IPS-NIHi7 (cell line): Measurements from ENCODE around the gene RAD21L1.
A peak's percentile ranks its signal among the peaks of the same experiment; 100 is the strongest.

Source experiments
- DNase-seq: peaks from one replicate; pipeline ENCODE4 v3.0.0; 2012; ENCODE audit warnings: mixed read lengths; ENCODE audit errors: extremely low spot score

Gene RAD21L1

GRCh38 chr20:1272368-1273100, 46.7 kb downstream of the RAD21L1 start:
- DNase-seq, result peak; percentile 3

GRCh38 chr20:1273366-1273765, 47.5 kb downstream of the RAD21L1 start:
- DNase-seq, result no peak

- peak; percentile 9 for DNase-seq
These were observed 48.9 kb downstream of the RAD21L1 start for GRCh38 chr20:1274485-1275311.

DNA sequence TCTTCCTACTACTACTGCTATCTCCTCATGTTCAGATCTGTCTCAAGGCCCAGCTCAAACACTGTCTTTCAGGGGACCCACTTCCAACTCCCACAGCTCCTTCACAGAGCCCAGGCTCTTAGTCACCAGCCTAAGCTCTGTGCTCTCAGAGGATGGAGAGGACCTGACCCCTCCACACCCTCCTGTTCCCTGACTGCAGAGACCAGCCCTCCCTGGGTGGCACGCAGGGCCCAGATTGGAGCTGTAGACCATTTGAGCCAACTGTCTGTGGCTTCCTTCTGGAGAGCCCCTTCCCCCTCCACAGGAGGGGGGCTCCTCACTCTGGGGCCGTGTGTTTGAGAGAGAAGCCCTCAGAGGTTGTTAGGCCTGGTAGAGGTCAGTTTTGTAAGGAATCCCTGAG, 50.1 kb downstream of the RAD21L1 start:
- DNase-seq, result peak; percentile 5

GRCh38 chr20:1277529-1278322, 51.9 kb downstream of the RAD21L1 start:
- no peak for DNase-seq

- DNase-seq, result no peak
These were observed 53.1 kb downstream of the RAD21L1 start for GRCh38 chr20:1278993-1279392.

DNA sequence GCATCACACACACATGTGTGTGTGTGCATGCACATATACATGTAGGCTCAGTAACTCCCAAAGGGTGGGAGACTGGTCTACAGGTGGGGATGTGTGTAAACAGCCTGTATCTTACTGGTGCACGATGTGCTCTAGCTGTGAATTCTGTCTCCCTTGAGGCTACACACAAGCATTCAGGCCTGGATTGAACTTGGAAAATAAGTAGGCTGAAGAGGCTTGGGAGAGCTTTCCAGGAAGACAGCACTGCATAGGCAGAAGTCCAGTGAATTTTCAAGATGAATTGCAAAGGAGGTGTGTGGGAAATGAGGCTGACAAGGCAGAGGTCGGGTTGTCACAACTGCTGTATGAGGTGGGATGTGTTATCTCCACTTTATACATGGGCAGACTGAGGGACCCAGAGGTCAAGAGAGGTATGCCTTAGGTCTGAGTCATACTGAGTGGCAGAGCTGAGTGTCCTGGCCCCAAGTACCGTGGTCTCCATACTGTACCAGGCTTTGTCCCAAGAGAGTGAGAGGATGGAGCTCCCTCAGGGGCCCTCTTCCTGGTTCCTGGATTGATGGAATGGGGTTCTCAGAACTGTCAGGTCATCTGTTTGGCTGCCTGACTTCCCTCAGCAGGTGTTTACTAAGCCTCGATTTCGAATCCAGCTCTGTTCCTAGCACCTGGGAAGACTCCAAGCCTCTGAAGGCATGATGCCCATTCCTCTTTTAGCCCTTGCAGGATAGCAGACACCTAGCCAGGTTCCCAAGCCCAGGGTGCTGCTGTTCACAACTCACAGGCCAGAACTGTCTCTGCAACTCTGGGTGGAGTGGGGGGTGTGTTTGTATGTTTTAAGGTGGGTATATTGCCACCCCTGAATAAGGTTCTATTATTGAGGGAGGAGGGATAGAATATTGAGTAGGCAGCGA, 54.6 kb downstream of the RAD21L1 start:
- no peak for DNase-seq

DNA sequence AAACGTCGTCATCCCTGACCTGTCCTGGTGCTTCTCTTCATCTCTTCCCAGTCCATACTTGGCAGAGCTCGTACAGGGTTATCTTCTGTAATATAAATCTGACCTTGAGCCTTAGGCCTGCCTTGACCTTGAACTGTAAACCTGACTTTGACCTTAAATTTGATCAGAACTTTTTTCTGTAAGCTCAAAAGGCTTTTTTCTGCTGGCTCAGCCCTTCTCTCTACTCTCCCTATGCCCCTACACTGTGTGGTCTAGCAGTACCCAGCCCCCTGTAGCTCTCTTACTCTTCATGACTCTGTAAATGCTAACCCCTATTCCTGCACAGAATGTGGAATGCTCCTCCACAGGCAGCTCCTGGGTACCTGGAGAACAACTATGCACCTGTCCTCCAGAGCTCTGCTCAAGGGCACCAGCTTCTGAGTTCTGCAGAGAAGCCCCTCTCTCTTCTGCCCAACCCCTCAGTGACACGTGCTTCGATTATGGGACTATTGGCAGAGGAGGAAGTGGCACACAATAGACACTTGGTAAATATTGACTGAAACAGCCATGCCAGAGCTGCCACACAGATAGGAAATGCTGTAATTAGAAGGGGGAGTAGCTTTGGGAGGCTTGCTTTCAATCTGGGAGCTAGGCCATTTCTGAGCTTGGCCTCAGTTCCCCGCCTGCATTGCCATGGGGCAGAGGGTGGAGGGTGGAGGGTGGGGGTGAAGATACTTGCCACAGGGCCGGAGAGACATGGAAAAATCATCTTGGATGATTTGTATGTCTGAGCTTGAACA, 55.6 kb downstream of the RAD21L1 start:
- DNase-seq, result no peak

GRCh38 chr20:1282966-1283365, 57.1 kb downstream of the RAD21L1 start:
- no peak for DNase-seq

DNA sequence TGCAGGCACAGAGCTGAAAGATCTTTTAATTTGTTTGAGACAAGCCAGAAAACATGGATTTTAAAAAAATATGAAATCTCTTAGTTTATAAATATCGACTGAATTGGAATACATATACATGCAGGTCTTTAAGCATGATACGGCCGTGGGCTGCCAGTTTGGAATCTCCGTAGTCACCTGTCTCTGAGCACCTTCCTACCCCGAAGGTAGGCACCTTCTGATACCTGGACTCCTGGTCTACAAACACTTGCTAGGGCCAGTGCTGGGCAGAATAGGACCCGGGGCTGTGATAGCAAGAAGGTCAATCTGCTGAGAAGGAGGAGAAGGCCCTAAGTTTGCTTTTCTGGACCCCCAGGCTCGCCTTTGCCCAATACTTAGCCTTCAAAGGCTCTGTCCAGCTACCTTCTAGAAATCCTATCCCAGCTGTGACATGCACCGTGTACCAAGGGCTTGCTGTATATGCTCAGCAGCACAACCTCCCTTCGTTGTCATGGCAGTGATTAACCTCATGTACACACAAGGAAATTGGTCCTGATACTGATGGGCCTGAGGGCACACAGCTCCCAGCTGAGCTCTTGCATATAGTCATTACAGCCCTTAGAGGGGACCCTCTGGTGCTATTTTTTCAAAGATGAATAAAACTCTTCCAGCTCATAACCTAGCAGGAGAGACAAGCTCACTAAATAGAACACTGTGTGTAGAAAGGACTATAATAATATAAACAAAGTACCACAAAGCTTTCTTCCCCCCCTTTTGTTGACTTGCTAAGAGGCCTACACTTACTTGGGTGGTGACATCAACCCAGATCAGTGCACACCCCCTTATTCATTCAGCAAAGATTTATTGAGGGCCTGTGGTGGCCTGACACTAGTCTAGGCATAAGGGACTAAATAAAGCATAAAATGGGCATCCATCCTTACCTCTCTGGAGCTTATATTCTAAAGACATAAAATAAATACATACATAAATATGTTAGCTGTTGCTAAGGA, 58.0 kb downstream of the RAD21L1 start:
- no peak for DNase-seq

DNA sequence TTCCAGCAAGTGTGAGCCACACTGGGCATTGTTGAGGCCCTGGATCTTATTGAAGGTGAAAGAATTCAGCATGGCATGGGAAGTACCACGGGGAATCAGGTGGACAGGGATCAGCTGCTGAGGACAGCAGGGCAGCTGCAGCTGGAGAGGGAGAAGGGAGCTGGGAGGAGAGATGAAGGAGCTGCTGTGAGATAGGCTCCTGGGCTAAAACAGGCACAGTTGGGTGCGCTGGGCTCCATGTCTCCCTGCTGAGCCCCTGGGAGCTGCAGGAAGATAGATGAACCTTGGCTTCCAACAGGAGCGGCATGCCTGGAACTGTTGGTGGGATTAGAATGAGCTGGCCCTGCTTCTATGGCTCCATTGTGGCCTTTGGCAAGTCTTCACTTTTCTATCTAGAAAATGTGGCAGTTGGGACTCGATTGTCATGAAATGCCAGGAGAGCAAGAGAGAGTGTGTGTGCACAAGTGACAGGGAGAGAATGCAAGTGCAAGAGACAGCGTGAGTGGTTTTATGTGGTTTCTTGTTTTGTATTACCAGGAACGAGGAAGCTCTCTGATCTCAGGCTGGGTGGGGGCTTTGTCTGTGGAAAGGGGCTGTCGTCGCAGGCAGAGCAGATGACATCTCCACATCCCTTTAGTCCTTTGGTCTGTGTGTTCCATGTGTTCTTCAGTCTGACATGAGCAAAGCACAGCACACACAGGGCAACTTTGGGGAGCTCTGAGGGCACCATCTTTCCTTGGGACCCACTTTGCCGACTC, 60.6 kb downstream of the RAD21L1 start:
- DNase-seq, result no peak

DNA sequence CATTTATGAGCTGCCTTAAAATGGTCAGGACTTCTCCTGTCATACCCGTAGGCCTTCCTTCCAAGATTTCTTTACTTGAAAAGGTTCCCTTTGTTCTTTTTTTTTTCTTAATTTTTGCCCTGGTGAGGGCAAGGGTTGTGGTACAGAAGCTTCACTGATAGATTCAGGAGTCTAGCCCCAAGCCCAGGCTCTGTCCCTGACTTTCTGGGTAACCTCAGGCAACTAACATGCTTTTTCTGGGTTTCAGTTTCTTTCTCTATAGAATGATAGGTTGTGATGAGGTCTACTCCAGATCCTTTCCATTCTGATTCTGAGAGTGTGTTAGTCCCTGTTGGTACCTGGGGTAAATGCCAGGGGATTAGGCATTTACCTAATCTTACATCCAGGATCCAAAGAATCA, 61.5 kb downstream of the RAD21L1 start:
- no peak for DNase-seq

GRCh38 chr20:1287787-1288569, 62.1 kb downstream of the RAD21L1 start:
- DNase-seq, result no peak

GRCh38 chr20:1291191-1291741, 65.4 kb downstream of the RAD21L1 start:
- DNase-seq, result no peak

- no peak for DNase-seq
These were observed 66.8 kb downstream of the RAD21L1 start for GRCh38 chr20:1292620-1293019.

DNA sequence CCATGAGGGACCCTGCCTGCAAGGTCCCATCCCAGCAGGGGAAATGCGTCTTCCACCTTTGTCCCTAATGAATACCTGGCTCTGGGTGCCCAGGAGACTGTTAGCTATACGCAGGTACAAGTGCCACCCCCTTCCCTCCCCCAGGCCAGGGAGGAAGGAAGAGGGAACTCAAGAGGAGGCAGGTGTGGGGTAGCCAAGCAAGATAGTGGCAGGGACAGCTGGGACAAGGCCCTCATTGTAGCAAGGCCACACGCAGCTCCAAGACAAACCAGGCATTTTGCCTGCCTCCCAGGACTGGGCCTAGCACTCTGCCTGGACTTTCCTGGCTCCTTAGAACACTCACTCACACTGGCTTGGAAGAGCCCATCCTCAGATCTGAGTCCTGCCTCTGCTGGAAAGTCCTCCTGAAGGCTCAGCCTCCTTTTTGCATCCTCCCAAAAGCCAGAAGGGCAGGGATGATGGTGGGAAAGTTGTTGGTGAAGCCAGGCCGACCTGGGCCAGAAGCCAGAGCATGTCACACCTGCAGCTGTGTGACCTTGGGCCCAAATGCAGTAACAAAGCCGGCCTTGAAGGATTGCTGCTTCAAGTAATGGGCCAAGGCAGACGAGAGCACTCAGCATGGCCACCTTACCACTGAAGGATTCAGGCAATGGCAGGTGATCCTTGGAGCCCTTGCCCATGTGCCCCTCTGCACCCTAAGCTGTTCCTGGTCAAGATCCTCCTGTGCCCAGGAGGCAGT, 68.0 kb downstream of the RAD21L1 start:
- DNase-seq, result no peak

GRCh38 chr20:1294497-1294896, 68.7 kb downstream of the RAD21L1 start:
- DNase-seq, result no peak
